Mucosa of rectum (tissue), 2 donors: ENCODE results near the gene SLC35F2.
"Not testable (repeated sequence)": the region's sequence is repeated elsewhere in the genome, so short reads cannot be mapped to it uniquely, and the experiment has no call there.

Source experiments
- H3K27ac ChIP-seq, 2 donors: one replicate each; pipeline ENCODE4 v1.7.0; 2013; ENCODE audit warnings: inconsistent platforms in 2 of 2, low read depth in 2 of 2, low read length in 2 of 2
- H3K27me3 ChIP-seq, 2 donors: one replicate each; pipeline ENCODE4 v1.7.0; 2013; ENCODE audit warnings: low read length in 2 of 2; ENCODE audit not compliant: control insufficient read depth in 2 of 2, insufficient read depth in 2 of 2
- H3K36me3 ChIP-seq, 2 donors: one replicate each; pipeline ENCODE4 v1.7.0; 2013; ENCODE audit warnings: low read length in 2 of 2; ENCODE audit not compliant: control insufficient read depth in 2 of 2, insufficient read depth in 2 of 2
- H3K4me1 ChIP-seq, 2 donors: one replicate each; pipeline ENCODE4 v1.7.0; 2013; ENCODE audit warnings: low read length in 2 of 2, mild to moderate bottlenecking in 1 of 2; ENCODE audit not compliant: control insufficient read depth in 2 of 2, insufficient read depth in 2 of 2
- H3K4me3 ChIP-seq, 2 donors: one replicate each; pipeline ENCODE4 v1.7.0; 2013; ENCODE audit warnings: low read length in 2 of 2
- H3K9ac ChIP-seq, 2 donors: one replicate each; pipeline ENCODE4 v1.7.0; 2013; ENCODE audit warnings: low read length in 2 of 2, low read depth in 1 of 2, mild to moderate bottlenecking in 1 of 2
- H3K9me3 ChIP-seq, 2 donors: one replicate each; pipeline ENCODE4 v1.7.0; 2013; ENCODE audit warnings: low read length in 2 of 2; ENCODE audit not compliant: control insufficient read depth in 2 of 2
- donor health status: healthy.
- donor health status: Normal muscosa, but diverticular disease.

The SLC35F2 gene

GRCh38 chr11:107858217-107859070, at the start of gene SLC35F2:
TSS of gene SLC35F2 (minus strand) at chr11:107858787. CDS start at chr11:107858767, 20 bp downstream.
- H3K9ac ChIP-seq, result peak within 1 kb of the TSS; percentile 69 to 79
- peaks cover 0 to 14% of the 10 kb centered on the region in 2 donors for H3K4me1 ChIP-seq
- H3K27me3 ChIP-seq, result no peaks in the 10 kb centered on the region
- peaks cover 0 to 2% of the 10 kb centered on the region in 2 donors for H3K36me3 ChIP-seq
- no peaks in the 10 kb centered on the region for H3K9me3 ChIP-seq
- H3K4me3 ChIP-seq, result peak within 1 kb of the TSS; percentile 88 to 89
- peak within 1 kb of the TSS; percentile 79 to 80 for H3K27ac ChIP-seq

- Histone ChIP-seq H3K27ac (no peak overlapping the region), H3K9ac (no peak overlapping the region), H3K4me3 (no peak overlapping the region), H3K4me1 (no peaks in the 10 kb centered on the region), H3K27me3 (no peaks in the 10 kb centered on the region), H3K9me3 (no peaks in the 10 kb centered on the region), H3K36me3 (no peaks in the 10 kb centered on the region)
These were observed 49.6 kb upstream of the SLC35F2 start for GRCh38 chr11:107908211-107908610.

GRCh38 chr11:107898270-107898669, 39.7 kb upstream of the SLC35F2 start:
- no peak overlapping the region for H3K4me3 ChIP-seq
- H3K9ac ChIP-seq, result no peak overlapping the region
- H3K36me3 ChIP-seq, result no peaks in the 10 kb centered on the region
- no peaks in the 10 kb centered on the region for H3K27me3 ChIP-seq
- H3K4me1 ChIP-seq, result no peaks in the 10 kb centered on the region
- no peak overlapping the region for H3K27ac ChIP-seq
- H3K9me3 ChIP-seq, result no peaks in the 10 kb centered on the region

GRCh38 chr11:107882095-107882820, 23.7 kb upstream of the SLC35F2 start:
- no peak overlapping the region for H3K27ac ChIP-seq
- H3K9ac ChIP-seq, result no peak overlapping the region
- H3K9me3 ChIP-seq, result no peaks in the 10 kb centered on the region
- H3K27me3 ChIP-seq, result no peaks in the 10 kb centered on the region
- H3K4me3 ChIP-seq, result no peak overlapping the region
- H3K36me3 ChIP-seq, result no peaks in the 10 kb centered on the region
- peaks cover 0 to 4% of the 10 kb centered on the region in 2 donors for H3K4me1 ChIP-seq

- H3K4me1 ChIP-seq, H3K27ac ChIP-seq, H3K27me3 ChIP-seq, H3K4me3 ChIP-seq, H3K9ac ChIP-seq, H3K36me3 ChIP-seq, H3K9me3 ChIP-seq: not testable (repeated sequence)
These were observed 22.9 kb upstream of the SLC35F2 start for GRCh38 chr11:107881471-107881870.

- Histone ChIP-seq H3K9me3 (no peaks in the 10 kb centered on the region), H3K27me3 (no peaks in the 10 kb centered on the region), H3K4me3 (no peak overlapping the region), H3K9ac (no peak overlapping the region), H3K27ac (no peak overlapping the region), H3K36me3 (no peaks in the 10 kb centered on the region), H3K4me1 (no peaks in the 10 kb centered on the region)
These were observed 17.6 kb upstream of the SLC35F2 start for GRCh38 chr11:107876141-107876540.

- Histone ChIP-seq H3K27ac (no peak overlapping the region), H3K4me1 (peaks cover 0 to 3% of the 10 kb centered on the region in 2 donors), H3K36me3 (no peaks in the 10 kb centered on the region), H3K4me3 (no peak overlapping the region), H3K27me3 (no peaks in the 10 kb centered on the region), H3K9ac (no peak overlapping the region), H3K9me3 (no peaks in the 10 kb centered on the region)
These were observed 6.0 kb upstream of the SLC35F2 start for GRCh38 chr11:107864591-107864990.

GRCh38 chr11:107860688-107861087, 2.1 kb upstream of the SLC35F2 start:
- Histone ChIP-seq H3K4me3 (no peak overlapping the region), H3K9me3 (no peaks in the 10 kb centered on the region), H3K36me3 (no peaks in the 10 kb centered on the region), H3K27ac (no peak overlapping the region), H3K9ac (no peak overlapping the region), H3K4me1 (peaks cover 0 to 14% of the 10 kb centered on the region in 2 donors), H3K27me3 (no peaks in the 10 kb centered on the region)

- H3K36me3 ChIP-seq, H3K9ac ChIP-seq, H3K27me3 ChIP-seq, H3K9me3 ChIP-seq: not testable (repeated sequence)
- Histone ChIP-seq H3K4me3 (peak overlapping the region in 1 of 2 donors; percentile 89), H3K27ac (peak overlapping the region in 1 of 2 donors; percentile 27), H3K4me1 (peaks cover 0 to 14% of the 10 kb centered on the region in 2 donors)
These were observed 1.6 kb upstream of the SLC35F2 start for GRCh38 chr11:107860240-107860620.
